ENCODE data around the gene SLC24A4.

SLC24A4 gene

GRCh38 chr14:92309968-92310530 lies 12.9 kb upstream of the SLC24A4 start:
- H3K4me3 ChIP-seq (replicated peaks; ENCODE audit: low read depth, low read length): no peak overlapping the region
- H3K36me3 ChIP-seq (ENCODE audit: control insufficient read depth, insufficient read depth, low read length): no peaks in the 10 kb centered on the region
- DNase-seq (ENCODE audit: extremely low read depth, insufficient read length): no peak
- no peaks in the 10 kb centered on the region; the same call in 1 of the 2 replicates for H3K27me3 ChIP-seq (replicated peaks; ENCODE audit: control insufficient read depth, insufficient read depth, low read length)
- no peak for TF ChIP-seq CTCF (IDR thresholded peaks at IDR 0.05; ENCODE audit: insufficient read depth, low read length, poor library complexity, severe bottlenecking)

GRCh38 chr14:92310776-92311375 lies 12.1 kb upstream of the SLC24A4 start:
- no peak for TF ChIP-seq CTCF (IDR thresholded peaks at IDR 0.05; ENCODE audit: insufficient read depth, low read length, poor library complexity, severe bottlenecking)
- Histone ChIP-seq H3K36me3 (ENCODE audit: control insufficient read depth, insufficient read depth, low read length) (no peaks in the 10 kb centered on the region), H3K4me3 (replicated peaks; ENCODE audit: low read depth, low read length) (no peak overlapping the region), H3K27me3 (replicated peaks; ENCODE audit: control insufficient read depth, insufficient read depth, low read length) (no peaks in the 10 kb centered on the region; the same call in 1 of the 2 replicates)
- DNase-seq (ENCODE audit: extremely low read depth, insufficient read length): no peak

GRCh38 chr14:92314182-92314581 lies 8.8 kb upstream of the SLC24A4 start:
- Histone ChIP-seq H3K27me3 (replicated peaks; ENCODE audit: control insufficient read depth, insufficient read depth, low read length) (no peaks in the 10 kb centered on the region; the same call in 1 of the 2 replicates), H3K36me3 (ENCODE audit: control insufficient read depth, insufficient read depth, low read length) (no peaks in the 10 kb centered on the region), H3K4me3 (replicated peaks; ENCODE audit: low read depth, low read length) (no peak overlapping the region)
- no peak for TF ChIP-seq CTCF (IDR thresholded peaks at IDR 0.05; ENCODE audit: insufficient read depth, low read length, poor library complexity, severe bottlenecking)
- DNase-seq (ENCODE audit: extremely low read depth, insufficient read length): no peak

- no peak for DNase-seq (ENCODE audit: extremely low read depth, insufficient read length)
- Histone ChIP-seq H3K36me3 (ENCODE audit: control insufficient read depth, insufficient read depth, low read length) (no peaks in the 10 kb centered on the region), H3K4me3 (replicated peaks; ENCODE audit: low read depth, low read length) (no peak overlapping the region), H3K27me3 (replicated peaks; ENCODE audit: control insufficient read depth, insufficient read depth, low read length) (no peaks in the 10 kb centered on the region; the same call in 1 of the 2 replicates)
- no peak for TF ChIP-seq CTCF (IDR thresholded peaks at IDR 0.05; ENCODE audit: insufficient read depth, low read length, poor library complexity, severe bottlenecking)
These were observed 7.7 kb upstream of the SLC24A4 start for GRCh38 chr14:92315050-92315805.

- Histone ChIP-seq H3K36me3 (ENCODE audit: control insufficient read depth, insufficient read depth, low read length) (no peaks in the 10 kb centered on the region), H3K4me3 (replicated peaks; ENCODE audit: low read depth, low read length) (no peak overlapping the region), H3K27me3 (replicated peaks; ENCODE audit: control insufficient read depth, insufficient read depth, low read length) (no peaks in the 10 kb centered on the region; the same call in 1 of the 2 replicates)
- no peak for TF ChIP-seq CTCF (IDR thresholded peaks at IDR 0.05; ENCODE audit: insufficient read depth, low read length, poor library complexity, severe bottlenecking)
- peak; percentile 17 for DNase-seq (ENCODE audit: extremely low read depth, insufficient read length)
These were observed 6.8 kb upstream of the SLC24A4 start for GRCh38 chr14:92316176-92316575.
